A549 (cell line): ENCODE measurements around the gene ZSCAN10.

ENCODE experiments used
- CHD4 ChIP-seq: fragments of 200-600 bp; sonication (generic); IDR thresholded peaks from 2 replicates; pipeline ENCODE4 v1.6.1; 2016; ENCODE audit warnings: antibody characterized with exemption, mild to moderate bottlenecking, borderline replicate concordance
- CTCF ChIP-seq: fragments of >200 bp; sonication (Bioruptor Twin); formaldehyde crosslinking; IDR thresholded peaks from 3 replicates; pipeline ENCODE4 v1.5.1; 2016
- E2F6 ChIP-seq: IDR thresholded peaks from 2 replicates; pipeline ENCODE4 v1.6.1; 2012; ENCODE audit warnings: low read depth, borderline replicate concordance

GRCh38 chr16:3071655-3072054 is 27.4 kb downstream of the ZSCAN10 start:
- no peak for TF ChIP-seq E2F6
- TF ChIP-seq CTCF: no peak
- TF ChIP-seq CHD4: no peak
